ENCODE measurements around the gene ANKRD42.

Gene ANKRD42

GRCh38 chr11:83159902-83160865, 33.3 kb upstream of the ANKRD42 start:
- Mint-ChIP-seq H3K27ac (peak overlapping the region; percentile 100), H3K9me3 (no peaks in the 10 kb centered on the region), H3K27me3 (ENCODE audit: low read depth) (no peaks in the 10 kb centered on the region), H3K4me1 (ENCODE audit: low read depth) (peaks cover 42% of the 10 kb centered on the region), H3K36me3 (ENCODE audit: low read depth) (peaks cover 61% of the 10 kb centered on the region), H3K4me3 (peak overlapping the region; percentile 100)
- DNase-seq (ENCODE audit: low spot score) = no peak

- peak overlapping the region; percentile 32 for H3K27ac Mint-ChIP-seq
- peak overlapping the region; percentile 100 for H3K4me3 Mint-ChIP-seq
- DNase-seq (ENCODE audit: low spot score) = no peak
- no peaks in the 10 kb centered on the region for H3K9me3 Mint-ChIP-seq
- H3K27me3 Mint-ChIP-seq (ENCODE audit: low read depth) = no peaks in the 10 kb centered on the region
- H3K4me1 Mint-ChIP-seq (ENCODE audit: low read depth) = peaks cover 45% of the 10 kb centered on the region
- peaks cover 75% of the 10 kb centered on the region for H3K36me3 Mint-ChIP-seq (ENCODE audit: low read depth)
These were observed 31.8 kb upstream of the ANKRD42 start for GRCh38 chr11:83161610-83162199.

- peak overlapping the region; percentile 32 for H3K27ac Mint-ChIP-seq
- H3K4me1 Mint-ChIP-seq (ENCODE audit: low read depth) = peaks cover 46% of the 10 kb centered on the region
- H3K36me3 Mint-ChIP-seq (ENCODE audit: low read depth) = peaks cover 75% of the 10 kb centered on the region
- H3K4me3 Mint-ChIP-seq = peak overlapping the region; percentile 100
- no peaks in the 10 kb centered on the region for H3K27me3 Mint-ChIP-seq (ENCODE audit: low read depth)
- no peak for DNase-seq (ENCODE audit: low spot score)
- no peaks in the 10 kb centered on the region for H3K9me3 Mint-ChIP-seq
These were observed 31.1 kb upstream of the ANKRD42 start for GRCh38 chr11:83162377-83162776.

GRCh38 chr11:83166193-83166866, 27.2 kb upstream of the ANKRD42 start:
- no peak for DNase-seq (ENCODE audit: low spot score)
- Mint-ChIP-seq H3K4me1 (ENCODE audit: low read depth) (peaks cover 61% of the 10 kb centered on the region), H3K4me3 (no peak overlapping the region), H3K9me3 (no peaks in the 10 kb centered on the region), H3K36me3 (ENCODE audit: low read depth) (peaks cover 76% of the 10 kb centered on the region), H3K27ac (no peak overlapping the region), H3K27me3 (ENCODE audit: low read depth) (no peaks in the 10 kb centered on the region)

- H3K27ac Mint-ChIP-seq = peak overlapping the region; percentile 4
- H3K36me3 Mint-ChIP-seq (ENCODE audit: low read depth) = peaks cover 77% of the 10 kb centered on the region
- H3K4me1 Mint-ChIP-seq (ENCODE audit: low read depth) = peaks cover 54% of the 10 kb centered on the region
- H3K9me3 Mint-ChIP-seq = no peaks in the 10 kb centered on the region
- peak overlapping the region; percentile 35 for H3K4me3 Mint-ChIP-seq
- DNase-seq (ENCODE audit: low spot score) = no peak
- H3K27me3 Mint-ChIP-seq (ENCODE audit: low read depth) = no peaks in the 10 kb centered on the region
These were observed 24.8 kb upstream of the ANKRD42 start for GRCh38 chr11:83168756-83169155.

- Mint-ChIP-seq H3K4me1 (ENCODE audit: low read depth) (peaks cover 50% of the 10 kb centered on the region), H3K4me3 (peak overlapping the region; percentile 62), H3K27me3 (ENCODE audit: low read depth) (no peaks in the 10 kb centered on the region), H3K9me3 (no peaks in the 10 kb centered on the region), H3K27ac (no peak overlapping the region), H3K36me3 (ENCODE audit: low read depth) (peaks cover 74% of the 10 kb centered on the region)
- DNase-seq (ENCODE audit: low spot score) = no peak
These were observed 22.6 kb upstream of the ANKRD42 start for GRCh38 chr11:83170865-83171264.

- H3K36me3 Mint-ChIP-seq (ENCODE audit: low read depth) = peaks cover 74% of the 10 kb centered on the region
- DNase-seq (ENCODE audit: low spot score) = no peak
- H3K27ac Mint-ChIP-seq = no peak overlapping the region
- no peaks in the 10 kb centered on the region for H3K9me3 Mint-ChIP-seq
- peaks cover 46% of the 10 kb centered on the region for H3K4me1 Mint-ChIP-seq (ENCODE audit: low read depth)
- peak overlapping the region; percentile 29 for H3K4me3 Mint-ChIP-seq
- H3K27me3 Mint-ChIP-seq (ENCODE audit: low read depth) = no peaks in the 10 kb centered on the region
These were observed 21.0 kb upstream of the ANKRD42 start for GRCh38 chr11:83172551-83172950.

GRCh38 chr11:83174008-83174407, 19.5 kb upstream of the ANKRD42 start:
- DNase-seq (ENCODE audit: low spot score) = no peak
- no peaks in the 10 kb centered on the region for H3K27me3 Mint-ChIP-seq (ENCODE audit: low read depth)
- no peak overlapping the region for H3K27ac Mint-ChIP-seq
- H3K4me3 Mint-ChIP-seq = peak overlapping the region; percentile 5
- peaks cover 68% of the 10 kb centered on the region for H3K36me3 Mint-ChIP-seq (ENCODE audit: low read depth)
- H3K9me3 Mint-ChIP-seq = no peaks in the 10 kb centered on the region
- peaks cover 34% of the 10 kb centered on the region for H3K4me1 Mint-ChIP-seq (ENCODE audit: low read depth)

GRCh38 chr11:83175815-83176214, 17.7 kb upstream of the ANKRD42 start:
- Mint-ChIP-seq H3K4me3 (no peak overlapping the region), H3K36me3 (ENCODE audit: low read depth) (peaks cover 63% of the 10 kb centered on the region), H3K9me3 (no peaks in the 10 kb centered on the region), H3K27me3 (ENCODE audit: low read depth) (no peaks in the 10 kb centered on the region), H3K27ac (no peak overlapping the region), H3K4me1 (ENCODE audit: low read depth) (peaks cover 23% of the 10 kb centered on the region)
- DNase-seq (ENCODE audit: low spot score) = no peak

- no peak overlapping the region for H3K27ac Mint-ChIP-seq
- peaks cover 61% of the 10 kb centered on the region for H3K36me3 Mint-ChIP-seq (ENCODE audit: low read depth)
- no peaks in the 10 kb centered on the region for H3K9me3 Mint-ChIP-seq
- no peak overlapping the region for H3K4me3 Mint-ChIP-seq
- peaks cover 6% of the 10 kb centered on the region for H3K4me1 Mint-ChIP-seq (ENCODE audit: low read depth)
- no peaks in the 10 kb centered on the region for H3K27me3 Mint-ChIP-seq (ENCODE audit: low read depth)
- DNase-seq (ENCODE audit: low spot score) = no peak
These were observed 11.7 kb upstream of the ANKRD42 start for GRCh38 chr11:83181815-83182214.

GRCh38 chr11:83185767-83186166, 7.7 kb upstream of the ANKRD42 start:
- peaks cover 51% of the 10 kb centered on the region for H3K36me3 Mint-ChIP-seq (ENCODE audit: low read depth)
- DNase-seq (ENCODE audit: low spot score) = no peak
- no peak overlapping the region for H3K27ac Mint-ChIP-seq
- H3K4me1 Mint-ChIP-seq (ENCODE audit: low read depth) = peaks cover 4% of the 10 kb centered on the region
- no peak overlapping the region for H3K4me3 Mint-ChIP-seq
- H3K9me3 Mint-ChIP-seq = no peaks in the 10 kb centered on the region
- H3K27me3 Mint-ChIP-seq (ENCODE audit: low read depth) = no peaks in the 10 kb centered on the region

GRCh38 chr11:83187465-83187864, 6.0 kb upstream of the ANKRD42 start:
- Mint-ChIP-seq H3K9me3 (no peaks in the 10 kb centered on the region), H3K27me3 (ENCODE audit: low read depth) (no peaks in the 10 kb centered on the region), H3K36me3 (ENCODE audit: low read depth) (peaks cover 48% of the 10 kb centered on the region), H3K27ac (no peak overlapping the region), H3K4me1 (ENCODE audit: low read depth) (peaks cover 8% of the 10 kb centered on the region), H3K4me3 (no peak overlapping the region)
- DNase-seq (ENCODE audit: low spot score) = no peak

GRCh38 chr11:83191491-83191890, 2.0 kb upstream of the ANKRD42 start:
- Mint-ChIP-seq H3K4me1 (ENCODE audit: low read depth) (peaks cover 22% of the 10 kb centered on the region), H3K4me3 (no peak overlapping the region), H3K9me3 (no peaks in the 10 kb centered on the region), H3K36me3 (ENCODE audit: low read depth) (peaks cover 29% of the 10 kb centered on the region), H3K27ac (no peak overlapping the region), H3K27me3 (ENCODE audit: low read depth) (no peaks in the 10 kb centered on the region)
- no peak for DNase-seq (ENCODE audit: low spot score)

GRCh38 chr11:83191986-83192385, 1.5 kb upstream of the ANKRD42 start:
- Mint-ChIP-seq H3K4me3 (peak overlapping the region; percentile 99), H3K4me1 (ENCODE audit: low read depth) (peaks cover 22% of the 10 kb centered on the region), H3K27me3 (ENCODE audit: low read depth) (no peaks in the 10 kb centered on the region), H3K27ac (peak overlapping the region; percentile 95), H3K9me3 (no peaks in the 10 kb centered on the region), H3K36me3 (ENCODE audit: low read depth) (peaks cover 24% of the 10 kb centered on the region)
- no peak for DNase-seq (ENCODE audit: low spot score)
